Activated T-cell treated with anti-CD3 and anti-CD28 coated beads for 1 hour (primary cell): ENCODE measurements around the gene RHNO1.
"Not testable (repeated sequence)": the region's sequence is repeated elsewhere in the genome, so short reads cannot be mapped to it uniquely, and the experiment has no call there.

Experiments
- DNase-seq: peaks from one replicate; pipeline ENCODE4 v3.0.0-alpha.2; 2020; ENCODE audit warnings: low read depth

RHNO1 gene

DNA sequence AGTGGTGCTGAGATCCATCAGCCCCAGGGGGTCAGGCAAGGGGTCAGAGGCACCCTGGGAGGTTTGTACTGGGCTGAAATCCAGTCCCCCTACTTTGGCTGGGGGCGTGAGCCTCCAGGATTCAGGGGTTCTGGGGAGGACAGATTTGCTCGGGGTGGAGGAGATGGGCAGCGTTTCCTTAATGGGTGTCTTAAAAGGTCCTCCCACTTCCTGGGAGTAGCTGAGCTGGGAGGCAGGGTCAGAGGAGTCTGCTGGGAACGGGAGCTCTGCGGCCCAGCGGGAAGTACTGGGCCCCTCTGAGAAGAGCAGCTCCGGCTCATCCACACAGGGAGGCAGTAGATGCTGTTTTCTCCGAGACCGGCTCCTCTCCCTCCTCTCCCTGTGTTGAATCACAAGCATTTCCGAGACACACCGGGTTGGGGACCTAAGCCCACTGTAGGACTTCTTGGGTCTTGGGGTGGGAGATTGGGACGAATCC lies 18.0 kb upstream of the RHNO1 start:
- DNase-seq = no peak

DNA sequence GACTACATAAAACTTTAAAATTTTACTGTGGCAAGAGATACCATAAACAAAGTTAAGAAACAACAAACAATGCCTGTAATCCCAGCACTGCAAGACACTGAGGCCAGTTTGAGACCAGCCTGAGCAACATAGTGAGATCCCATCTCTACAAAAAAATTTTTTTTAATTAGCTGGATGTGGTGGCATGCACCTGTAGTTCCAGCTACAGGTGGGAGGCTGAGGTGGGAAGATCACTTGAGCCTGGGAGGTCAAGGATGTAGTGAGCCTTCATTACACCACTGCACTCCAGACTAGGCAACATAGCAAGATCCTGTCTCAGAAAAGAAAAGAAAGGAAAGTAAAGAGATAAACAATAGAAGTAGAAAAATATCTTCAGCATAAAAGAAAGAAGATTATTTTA lies 16.9 kb upstream of the RHNO1 start:
- no peak for DNase-seq

DNA sequence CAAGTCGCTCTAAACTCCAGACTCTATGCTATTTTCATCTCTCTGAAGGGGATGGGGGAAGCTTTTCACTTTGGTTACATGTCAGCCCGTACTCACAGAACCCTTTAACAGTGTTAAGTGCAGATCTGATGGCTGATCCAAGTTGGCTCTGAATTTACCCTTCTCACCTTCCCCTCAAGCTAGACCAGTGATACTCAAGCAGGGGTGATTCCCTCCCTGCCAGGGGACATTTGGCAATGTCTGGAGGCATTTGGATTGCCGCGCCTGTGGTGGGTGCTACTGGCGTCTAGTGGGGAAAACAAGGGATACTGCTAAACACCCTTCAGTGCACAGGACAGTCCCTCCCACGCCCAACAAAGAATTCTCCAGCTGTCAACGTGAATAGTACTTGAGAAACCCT lies 14.1 kb upstream of the RHNO1 start:
- DNase-seq = no peak

DNA sequence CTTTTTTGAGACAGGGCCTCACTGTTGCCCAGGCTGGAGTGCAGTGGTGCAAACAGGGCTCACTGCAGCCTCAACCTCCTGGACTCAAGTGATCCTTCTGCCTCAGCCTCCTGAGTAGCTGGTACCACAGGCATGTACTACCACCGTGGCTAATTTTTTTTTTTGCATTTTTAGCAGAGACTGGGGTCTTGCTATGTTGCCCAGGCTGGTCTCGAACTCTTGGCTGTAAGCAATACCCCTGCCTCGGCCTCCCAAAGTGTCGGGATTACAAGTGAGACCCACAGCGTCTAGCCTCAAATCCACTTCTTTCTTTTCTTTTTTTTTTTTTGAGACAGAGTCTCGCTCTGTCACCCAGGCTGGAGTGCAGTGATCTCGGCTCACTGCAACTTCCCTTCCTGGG lies 13.6 kb upstream of the RHNO1 start:
- not testable (repeated sequence) for DNase-seq

DNA sequence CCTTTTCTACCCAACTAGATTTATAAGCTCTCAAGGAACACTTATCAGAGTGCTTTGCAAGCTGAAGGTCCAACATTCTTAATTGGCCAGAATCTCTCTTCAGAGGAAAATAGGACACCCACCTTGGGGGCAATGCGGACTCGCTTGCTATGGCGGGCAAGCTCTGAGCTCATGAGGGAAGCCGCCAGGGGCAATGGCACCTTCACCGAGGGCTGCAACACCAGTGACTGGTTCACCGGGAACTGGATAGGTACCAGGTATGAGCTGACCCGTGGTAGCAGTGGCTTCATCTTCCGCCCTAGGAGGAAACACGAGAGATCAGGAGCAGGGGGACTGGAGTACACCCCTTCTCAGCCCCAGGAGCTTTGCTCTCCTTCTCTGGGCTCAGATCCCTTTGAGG lies 12.8 kb upstream of the RHNO1 start:
- no peak for DNase-seq

DNA sequence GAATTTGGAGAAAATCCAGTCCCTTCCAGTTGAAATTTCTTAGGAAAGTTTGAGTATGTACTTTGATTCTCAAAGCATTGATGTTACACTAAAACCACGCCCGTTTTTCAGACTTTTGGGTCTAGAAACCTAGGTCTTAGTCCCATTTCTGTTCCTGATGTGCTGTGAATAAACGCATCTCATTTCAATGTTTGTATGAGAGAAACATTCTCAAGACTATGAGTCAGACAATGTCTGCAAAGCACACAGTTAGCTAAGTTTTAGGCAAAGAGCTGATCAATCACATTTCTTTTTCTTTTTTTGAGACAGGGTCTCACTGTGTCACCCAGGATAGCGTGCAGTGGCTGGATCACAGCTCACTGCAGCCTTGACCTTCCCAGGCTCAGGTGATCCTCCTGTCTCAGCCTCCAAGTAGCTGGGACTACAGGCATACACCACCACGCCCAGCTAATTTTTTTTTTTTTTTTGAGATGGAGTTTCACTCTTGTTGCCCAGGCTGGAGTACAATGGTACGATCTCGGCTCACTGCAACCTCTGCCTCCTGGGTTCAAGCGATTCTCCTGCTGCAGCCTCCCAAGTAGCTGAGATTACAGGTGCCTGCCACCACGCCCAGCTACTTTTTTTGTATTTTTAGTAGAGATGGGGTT lies 7.9 kb upstream of the RHNO1 start:
- DNase-seq = not testable (repeated sequence)

DNA sequence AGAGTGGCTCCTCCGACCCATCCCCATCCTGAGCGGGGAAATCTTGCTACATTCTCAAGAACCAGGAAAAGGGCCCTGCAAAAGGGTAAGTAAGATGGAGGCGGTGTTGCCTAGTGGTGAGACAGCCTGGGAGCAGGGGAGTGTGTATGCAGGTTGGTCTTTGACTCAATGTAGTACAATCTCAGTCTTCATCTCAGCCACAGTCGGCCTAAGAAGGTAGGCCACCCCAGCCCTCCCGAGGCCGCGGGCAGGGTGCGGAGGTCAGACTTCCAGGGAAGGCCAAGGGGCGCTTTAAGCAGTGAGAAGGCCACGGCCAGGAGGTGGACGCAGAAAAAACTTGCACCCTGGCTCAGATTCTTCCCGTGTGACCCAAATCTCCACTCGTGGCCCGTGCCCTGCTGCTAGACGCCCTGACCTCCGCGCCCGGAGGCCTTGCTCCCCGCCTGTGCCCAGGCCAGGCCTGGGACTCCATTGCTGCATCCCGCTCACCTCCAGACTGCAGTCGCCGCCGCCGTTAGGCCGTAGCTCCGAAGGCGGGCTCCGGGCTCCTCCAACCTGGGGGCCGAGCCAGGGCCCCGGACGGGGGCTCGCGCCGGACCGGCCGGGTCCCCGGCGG lies 484 bp upstream of the RHNO1 start:
- DNase-seq = no peak

DNA sequence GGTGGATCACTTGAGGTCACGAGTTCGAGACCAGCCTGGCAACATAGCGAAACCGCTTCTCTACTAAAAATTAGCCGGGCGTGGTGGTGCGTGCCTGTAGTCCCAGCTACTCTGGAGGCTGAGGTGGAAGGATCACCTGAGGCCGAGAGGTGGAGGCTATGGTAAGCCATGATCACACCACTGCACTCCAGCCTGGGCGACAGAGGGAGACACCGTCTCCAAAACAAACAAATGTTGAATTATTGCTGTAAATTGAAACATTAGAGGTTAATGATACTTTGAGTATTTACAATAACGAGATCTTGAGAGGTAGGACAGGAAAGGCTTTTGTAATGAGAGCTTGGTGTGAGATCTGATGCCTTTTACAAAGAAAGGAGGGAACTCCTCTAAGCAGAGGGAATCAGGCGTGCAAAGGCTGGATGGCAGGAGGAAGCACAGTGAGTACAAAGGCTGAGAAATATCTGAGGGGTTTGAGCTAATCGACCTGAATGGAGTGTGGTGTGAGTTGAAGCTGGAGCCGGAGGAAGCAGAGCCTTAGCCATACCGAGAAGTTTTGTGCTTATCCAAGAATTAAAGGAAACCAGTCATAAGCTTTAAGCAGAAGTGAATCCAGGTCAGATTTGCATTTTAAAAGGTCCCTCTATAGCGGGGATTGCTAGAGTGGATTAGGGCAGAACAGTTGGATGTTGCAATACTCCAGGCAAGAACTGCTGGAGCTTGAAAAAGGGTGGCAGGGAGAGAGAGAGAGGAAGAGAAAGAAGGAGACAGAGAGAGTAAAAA lies 1.1 kb downstream of the RHNO1 start:
- no peak for DNase-seq

DNA sequence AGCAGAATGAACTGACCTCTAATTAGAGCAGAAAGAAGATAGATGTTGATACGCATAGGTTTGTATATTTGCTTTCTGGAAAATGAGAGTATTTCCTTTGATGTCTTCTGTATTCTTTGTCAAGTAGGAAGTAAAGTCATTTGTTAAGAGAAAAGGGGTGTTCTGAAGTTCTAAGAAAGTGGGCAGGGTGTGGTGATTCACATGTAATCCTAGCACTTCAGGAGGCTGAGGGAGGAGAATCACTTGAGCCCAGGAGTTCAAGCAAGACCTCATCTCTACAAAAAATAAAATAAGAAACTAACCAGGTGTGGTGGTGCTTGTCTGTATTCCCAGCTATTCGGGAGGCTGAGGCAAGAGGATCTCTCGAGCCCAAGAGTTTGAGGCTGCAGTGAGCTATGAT lies 2.8 kb downstream of the RHNO1 start:
- DNase-seq = no peak

DNA sequence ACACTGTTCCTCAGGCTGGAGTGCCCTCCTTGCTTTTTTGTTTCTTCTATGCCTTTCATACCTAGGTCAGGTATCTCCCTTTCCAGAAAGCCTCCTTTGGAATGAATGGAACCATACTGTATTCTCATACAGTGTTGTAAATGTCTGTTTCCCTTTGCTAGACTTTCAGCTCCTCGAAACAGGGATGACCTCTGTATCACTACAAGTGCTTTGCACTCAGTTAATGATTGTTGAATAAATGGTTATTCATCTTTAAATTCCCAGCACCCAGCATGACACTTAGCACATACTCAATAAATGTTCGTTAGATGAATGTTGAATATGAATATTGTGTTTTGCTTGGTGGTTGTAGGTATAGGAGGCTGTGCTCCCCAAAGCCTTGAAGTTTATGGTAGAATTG lies 7.8 kb downstream of the RHNO1 start:
- no peak for DNase-seq

DNA sequence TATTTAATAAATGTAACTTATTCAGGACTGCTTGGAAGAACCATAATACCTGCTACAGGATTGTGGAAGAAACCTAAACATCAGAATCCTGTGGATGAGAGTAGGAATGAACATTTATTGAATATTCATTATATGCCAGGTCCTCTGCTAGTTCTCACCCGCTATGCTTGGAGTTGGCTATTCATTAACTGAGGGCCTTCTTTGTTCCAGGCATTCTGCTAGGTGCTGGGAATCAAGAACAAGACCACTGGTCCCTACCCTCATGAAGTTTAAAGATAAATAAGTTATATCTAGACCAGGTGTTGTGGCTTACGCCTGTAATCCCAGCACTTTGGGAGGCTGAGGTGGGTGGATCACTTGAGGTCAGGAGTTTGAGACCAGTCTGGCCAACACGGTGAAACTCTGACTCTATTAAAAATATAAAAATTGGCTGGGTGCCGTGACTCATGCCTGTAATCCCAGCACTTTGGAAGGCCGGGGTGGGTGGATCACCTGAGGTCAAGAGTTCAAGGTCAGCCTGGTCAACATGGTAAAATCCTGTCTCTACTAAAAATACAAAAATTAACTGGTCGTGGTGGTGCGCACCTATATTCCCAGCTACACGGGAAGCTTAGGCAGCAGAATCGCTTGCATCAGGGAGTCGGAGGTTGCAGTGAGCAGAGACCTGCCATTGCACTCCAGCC lies 9.9 kb downstream of the RHNO1 start:
- DNase-seq = no peak

DNA sequence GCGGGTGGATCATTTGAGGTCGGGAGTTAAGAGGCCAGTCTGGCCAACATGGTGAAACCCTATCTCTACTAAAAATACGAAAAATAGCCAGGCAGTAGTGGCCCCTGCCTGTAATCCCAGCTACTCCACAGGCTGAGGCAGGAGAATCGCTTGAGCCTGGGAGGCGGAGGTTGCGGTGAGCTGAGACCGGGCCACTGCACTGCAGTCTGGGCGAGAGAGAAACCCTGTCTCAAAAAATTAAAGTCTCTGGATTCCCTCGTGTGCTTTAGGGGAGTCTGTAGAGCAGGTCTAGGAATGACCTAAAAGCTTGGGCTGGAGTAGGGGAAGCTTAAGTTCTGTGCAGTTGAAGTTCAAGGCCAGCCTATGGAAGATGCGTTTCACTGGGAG lies 13.0 kb downstream of the RHNO1 start:
- DNase-seq = no peak

DNA sequence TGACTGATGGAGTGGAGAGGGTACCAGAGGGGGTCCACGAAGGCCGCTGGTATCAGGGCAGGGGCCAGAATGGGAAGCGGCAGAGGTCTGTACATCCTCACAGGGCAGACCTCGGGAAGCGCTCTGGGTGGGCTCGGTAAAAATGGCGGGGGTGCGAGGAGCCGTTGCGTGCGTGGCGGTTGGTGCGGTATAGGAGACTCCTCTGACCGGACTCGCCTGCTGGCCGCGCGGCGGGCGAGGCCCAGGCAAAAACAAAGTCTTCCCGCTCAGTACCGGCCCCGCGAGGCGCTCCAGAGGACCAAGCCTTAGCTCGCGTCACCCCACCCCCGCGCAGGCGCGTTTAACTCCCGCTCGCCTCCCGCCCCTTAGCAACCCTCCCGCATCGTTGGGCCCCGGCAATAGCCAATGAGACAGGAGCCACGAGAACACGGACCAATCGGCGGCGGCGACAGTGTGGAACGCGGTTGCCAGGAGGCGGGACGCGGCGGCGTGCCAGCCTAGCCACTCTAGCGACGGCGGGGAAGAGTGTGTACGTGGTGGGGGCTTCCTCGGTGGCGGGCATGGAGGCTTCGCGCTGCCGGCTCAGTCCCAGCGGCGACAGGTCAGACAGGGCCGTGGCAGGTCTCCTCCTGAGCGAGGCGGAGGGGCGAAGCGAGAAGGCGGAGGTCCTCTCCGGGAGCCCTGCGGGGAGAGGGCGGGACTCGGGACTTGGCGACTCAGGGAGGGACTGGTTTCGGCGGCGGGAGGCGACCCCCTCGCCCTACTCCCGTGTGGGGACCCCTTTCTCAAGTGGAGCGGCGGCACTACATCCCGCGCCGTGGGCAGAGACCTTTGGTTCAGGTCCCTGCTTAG lies 13.6 kb downstream of the RHNO1 start, which contains the start of gene TULP3:
TULP3 (plus strand) TSS at position 504 of the 852 bp plus-strand sequence; CDS start at position 561, 57 bp downstream.
- DNase-seq = peak; percentile 97

DNA sequence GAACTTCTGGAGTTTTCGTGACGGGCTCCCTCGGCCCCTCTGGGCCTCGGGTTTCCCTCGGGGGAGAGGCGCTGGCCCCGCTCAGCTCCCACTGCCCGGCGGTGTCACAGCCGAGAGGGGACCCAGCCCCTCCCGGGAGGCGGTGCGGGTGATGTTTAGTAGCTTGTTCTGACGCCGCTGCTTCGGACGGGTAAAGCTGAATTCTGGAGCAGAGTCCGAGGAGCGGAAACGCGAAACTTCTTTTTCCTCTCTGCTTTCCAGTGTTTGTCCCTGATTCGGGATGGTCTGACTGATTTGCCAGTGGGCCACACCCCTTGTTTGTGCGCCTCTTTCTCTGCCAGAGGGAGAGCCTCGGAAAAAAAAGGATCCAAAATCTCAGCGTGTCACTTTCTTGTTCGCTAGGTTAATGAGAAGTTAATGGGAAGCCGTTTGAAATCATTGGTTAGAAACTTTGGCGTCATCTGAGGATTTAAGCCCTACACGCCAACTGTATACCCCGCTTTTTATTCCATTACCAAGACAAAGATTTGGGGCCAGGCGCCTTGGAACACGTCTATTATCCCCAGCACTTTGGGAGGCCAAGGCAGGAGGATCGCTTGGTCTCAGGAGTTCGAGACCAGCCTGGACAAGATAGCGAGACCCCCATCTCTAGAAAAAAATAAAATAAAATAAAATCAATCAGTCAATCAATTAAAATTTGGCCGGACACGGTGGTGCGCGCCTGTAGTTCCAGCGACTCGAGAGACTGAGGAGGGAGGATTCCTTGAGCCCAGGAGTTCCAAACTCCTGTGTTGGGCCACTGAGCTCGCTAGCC lies 14.4 kb downstream of the RHNO1 start:
- DNase-seq = peak; percentile 29

DNA sequence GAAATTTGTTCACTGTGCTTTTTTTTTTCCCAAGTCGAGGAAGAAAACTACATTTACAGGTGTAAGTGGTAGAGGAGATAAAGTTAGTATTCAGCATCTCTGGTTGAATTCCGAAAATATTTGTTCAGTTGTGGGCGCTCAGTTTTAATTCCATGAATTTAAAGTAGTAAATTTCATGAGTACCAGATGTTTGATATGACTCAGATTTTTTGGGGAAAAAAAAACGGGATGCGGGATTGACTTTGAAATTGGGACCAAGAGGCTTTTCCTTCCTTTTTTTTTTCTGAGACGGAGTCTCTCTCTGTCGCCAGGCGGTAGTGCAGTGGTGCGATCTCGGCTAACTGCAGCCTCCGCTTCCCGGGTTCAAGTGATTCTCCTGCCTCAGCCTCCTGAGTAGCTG lies 15.2 kb downstream of the RHNO1 start:
- no peak for DNase-seq

DNA sequence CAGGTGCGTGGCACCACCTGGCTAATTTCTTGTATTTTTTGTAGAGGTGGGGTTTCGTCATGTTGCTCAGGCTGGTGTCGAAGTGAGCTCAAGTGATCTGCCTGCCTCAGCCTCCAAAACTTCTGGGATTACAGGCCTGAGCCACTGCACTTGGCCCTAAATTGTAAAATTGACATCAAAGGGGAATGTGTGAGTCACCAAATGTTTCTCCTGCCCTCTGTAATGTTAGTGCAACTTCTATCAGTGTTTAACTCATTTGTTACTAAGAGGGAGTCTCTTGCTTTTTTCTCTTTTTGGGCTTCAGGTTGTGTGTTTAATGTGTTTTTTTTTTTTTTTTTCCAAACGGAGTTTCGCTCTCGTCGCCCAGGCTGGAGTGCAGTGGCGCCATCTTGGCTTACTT lies 16.0 kb downstream of the RHNO1 start:
- DNase-seq = no peak

DNA sequence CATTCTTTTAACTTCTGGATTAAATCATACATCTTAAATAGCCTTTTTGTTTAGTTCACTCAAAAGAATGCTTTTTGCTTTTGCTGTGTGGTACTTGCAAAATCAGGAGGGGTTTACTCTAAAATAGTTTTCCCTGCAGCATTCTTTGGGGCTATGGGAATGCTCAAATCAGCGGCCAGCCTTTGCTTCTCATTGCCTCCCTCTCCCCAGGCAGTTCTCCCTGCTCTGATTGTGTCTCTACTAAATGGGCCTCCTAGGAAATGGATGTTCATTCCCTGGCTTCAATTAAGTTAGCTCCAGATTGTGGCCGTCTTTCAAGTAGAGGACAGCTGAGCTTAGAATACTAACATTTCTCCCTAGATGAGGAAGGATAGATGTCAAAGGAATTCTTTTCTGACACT lies 18.0 kb downstream of the RHNO1 start:
- no peak for DNase-seq

DNA sequence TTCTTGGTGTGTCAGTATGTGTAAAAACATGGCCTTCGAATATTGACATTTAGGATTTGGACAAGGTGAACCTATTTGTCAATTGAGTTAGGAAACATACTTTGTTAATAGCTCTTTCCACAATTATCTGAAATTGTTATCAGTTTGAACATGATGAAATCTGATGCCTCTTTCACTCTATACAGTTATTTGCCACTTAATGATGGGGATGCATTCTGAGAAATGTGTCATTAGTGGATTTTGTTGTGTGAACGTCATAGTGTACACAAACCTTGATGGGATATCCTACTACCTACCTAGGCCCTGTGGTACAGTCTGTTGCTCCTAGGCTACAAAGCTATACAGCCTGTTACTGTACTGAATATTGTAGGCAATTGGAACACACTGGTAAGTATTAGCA lies 18.5 kb downstream of the RHNO1 start:
- no peak for DNase-seq

DNA sequence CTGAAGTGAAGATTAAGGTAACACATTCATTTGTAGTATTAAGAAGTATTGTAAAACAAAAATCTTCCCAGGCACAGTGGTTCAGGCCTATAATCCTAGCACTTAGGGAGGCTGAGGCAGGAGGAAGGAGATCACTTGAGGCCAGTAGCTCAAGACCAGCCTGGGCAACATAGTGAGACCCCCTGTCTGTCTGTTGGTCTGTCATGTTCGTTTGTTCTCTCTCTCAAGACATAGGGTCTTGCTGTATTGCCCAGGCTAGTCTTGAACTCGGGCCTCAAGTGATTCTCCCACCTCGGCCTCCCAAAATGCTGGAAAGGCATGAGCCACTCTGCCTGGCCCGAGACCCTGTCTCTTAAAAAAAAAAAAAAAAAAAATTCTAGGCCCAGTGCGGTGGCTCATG lies 20.4 kb downstream of the RHNO1 start:
- DNase-seq = no peak

DNA sequence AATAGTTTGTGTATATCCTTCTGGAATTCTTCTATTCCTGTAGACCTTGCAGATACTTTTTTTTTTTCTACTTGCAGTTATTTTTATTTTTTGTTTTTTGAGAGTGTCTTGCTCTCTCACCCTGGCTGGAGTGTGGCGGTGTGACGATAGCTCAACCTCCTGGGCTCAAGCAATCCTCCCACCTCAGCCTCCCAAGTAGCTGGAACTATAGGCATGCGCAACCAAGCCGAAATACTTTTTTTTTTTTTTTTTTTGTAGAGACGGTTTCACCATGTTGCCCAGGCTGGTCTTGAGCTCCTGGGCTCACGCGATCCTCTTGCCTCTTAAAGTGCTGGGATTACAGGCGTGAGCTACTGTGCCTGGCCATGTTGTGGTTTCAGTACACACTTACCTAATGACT lies 23.6 kb downstream of the RHNO1 start:
- no peak for DNase-seq
